Stimulated activated CD4-positive, alpha-beta T cell treated with anti-CD3 and anti-CD28 coated beads, Interleukin-1b, Interleukin-23, amount 100 ng/mL, for 48 hours (primary cell): Measurements from ENCODE around the gene KCNK2.
A peak's percentile ranks its signal among the peaks of the same experiment; 100 is the strongest.

Experiments
- DNase-seq: peaks from one replicate; pipeline ENCODE4 v3.0.0-alpha.2; 2020

KCNK2 gene

GRCh38 chr1:215082532-215083382, at the start of gene KCNK2:
KCNK2 (plus strand) TSS chr1:215082737; CDS start chr1:215083386, 649 bp downstream.
- DNase-seq: no peak

GRCh38 chr1:215032911-215033526, 49.5 kb upstream of the KCNK2 start:
- no peak for DNase-seq

GRCh38 chr1:215040190-215040589, 42.3 kb upstream of the KCNK2 start:
- DNase-seq: no peak

- peak; percentile 29 for DNase-seq
Measured at GRCh38 chr1:215043401-215043800, 39.1 kb upstream of the KCNK2 start.

- no peak for DNase-seq
Measured at GRCh38 chr1:215044151-215044550, 38.4 kb upstream of the KCNK2 start.

GRCh38 chr1:215045698-215046308, 36.7 kb upstream of the KCNK2 start:
- DNase-seq: no peak

GRCh38 chr1:215052256-215053015, 30.1 kb upstream of the KCNK2 start:
- DNase-seq: no peak

- DNase-seq: no peak
Measured at GRCh38 chr1:215054266-215054665, 28.3 kb upstream of the KCNK2 start.

DNA sequence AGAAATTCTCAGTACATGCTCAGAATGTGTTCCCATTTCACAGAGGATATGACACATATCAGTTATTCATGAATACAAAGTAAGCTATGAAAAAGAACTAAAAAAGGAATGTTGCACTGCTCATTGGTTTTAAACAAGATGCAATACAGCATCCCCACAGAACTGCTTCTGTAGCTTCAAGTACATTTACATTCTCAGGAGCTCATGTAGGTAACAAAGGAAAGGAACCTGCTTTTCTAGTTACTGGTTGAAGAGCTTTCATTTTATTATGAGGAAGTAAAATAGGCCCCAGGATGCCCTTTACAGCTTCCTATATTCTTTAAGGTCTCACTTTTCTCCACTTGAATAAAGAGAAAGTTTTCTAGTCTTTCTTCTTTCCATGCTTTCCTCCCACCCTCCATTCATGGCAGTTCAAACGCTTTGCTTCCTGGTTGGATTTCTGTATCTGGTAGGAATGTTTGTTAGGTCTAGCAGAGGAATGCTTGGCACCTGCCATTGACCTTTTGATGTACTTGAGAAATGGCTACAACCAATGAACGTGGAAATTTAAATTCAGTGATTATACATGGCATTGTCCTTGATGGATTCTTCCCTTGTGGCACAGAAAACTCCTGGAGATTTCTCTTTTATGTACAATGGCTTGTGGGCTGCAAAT, 27.1 kb upstream of the KCNK2 start:
- no peak for DNase-seq

- DNase-seq: no peak
Measured at GRCh38 chr1:215056584-215056983, 26.0 kb upstream of the KCNK2 start.

DNA sequence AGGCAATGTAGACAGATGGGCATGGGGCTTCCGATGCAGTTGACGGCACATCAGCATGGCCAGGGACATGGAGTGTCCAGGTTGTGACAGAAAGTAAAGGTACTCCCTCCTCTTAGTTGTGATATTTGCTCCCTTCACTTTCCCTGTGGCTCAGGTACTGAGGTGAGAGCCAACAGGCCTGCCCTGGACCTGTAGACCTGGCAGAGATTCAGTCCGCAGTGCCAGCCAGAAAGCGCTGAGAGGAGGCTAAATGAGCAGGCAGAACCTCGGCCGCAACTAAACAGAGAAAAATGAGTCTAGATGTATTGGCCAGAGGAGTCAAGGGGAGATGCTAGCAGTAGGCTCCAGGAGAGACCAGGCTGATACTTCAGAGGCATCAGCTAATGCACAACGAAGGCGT, 22.6 kb upstream of the KCNK2 start:
- DNase-seq: no peak

DNA sequence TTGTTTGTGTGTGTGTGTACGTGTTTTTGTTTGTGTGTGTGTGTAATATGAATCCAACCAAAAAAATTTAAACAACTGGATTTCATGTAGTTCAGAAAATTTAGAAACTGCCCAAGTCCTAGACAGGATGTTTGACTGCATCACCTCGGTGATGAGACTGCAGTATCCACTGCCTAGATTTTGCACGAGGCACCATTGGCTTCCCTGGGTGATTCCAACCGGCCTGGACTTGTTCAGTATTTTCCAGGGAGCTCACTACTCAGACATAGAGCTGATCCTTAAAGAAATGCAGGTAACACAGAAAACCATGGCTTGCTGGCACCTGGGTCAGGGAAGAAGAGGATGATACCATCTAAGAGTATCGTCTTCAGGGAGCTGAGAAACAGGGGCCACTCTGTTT, 18.2 kb upstream of the KCNK2 start:
- no peak for DNase-seq

DNA sequence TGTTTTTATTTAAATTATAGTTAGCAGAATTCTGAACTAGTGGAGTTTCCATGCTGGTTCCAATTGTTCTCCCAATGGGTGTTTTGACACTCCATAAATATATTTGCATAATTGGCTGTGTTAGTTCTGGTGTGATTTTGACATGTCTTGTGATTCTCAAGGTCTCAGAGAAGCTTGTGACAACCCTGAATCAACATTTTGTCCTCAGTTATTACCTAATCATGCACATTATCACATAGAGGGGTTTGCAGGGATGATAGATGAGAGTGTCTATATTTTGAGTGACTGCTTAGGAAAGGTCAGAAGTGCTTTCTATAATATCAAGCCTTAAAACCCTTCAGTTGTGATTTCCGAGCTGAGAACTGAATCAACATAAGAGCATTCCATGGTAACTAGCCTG, 11.5 kb upstream of the KCNK2 start:
- no peak for DNase-seq

- no peak for DNase-seq
Measured at GRCh38 chr1:215076322-215076721, 6.2 kb upstream of the KCNK2 start.

- no peak for DNase-seq
Measured at GRCh38 chr1:215079456-215079855, 3.1 kb upstream of the KCNK2 start.

DNA sequence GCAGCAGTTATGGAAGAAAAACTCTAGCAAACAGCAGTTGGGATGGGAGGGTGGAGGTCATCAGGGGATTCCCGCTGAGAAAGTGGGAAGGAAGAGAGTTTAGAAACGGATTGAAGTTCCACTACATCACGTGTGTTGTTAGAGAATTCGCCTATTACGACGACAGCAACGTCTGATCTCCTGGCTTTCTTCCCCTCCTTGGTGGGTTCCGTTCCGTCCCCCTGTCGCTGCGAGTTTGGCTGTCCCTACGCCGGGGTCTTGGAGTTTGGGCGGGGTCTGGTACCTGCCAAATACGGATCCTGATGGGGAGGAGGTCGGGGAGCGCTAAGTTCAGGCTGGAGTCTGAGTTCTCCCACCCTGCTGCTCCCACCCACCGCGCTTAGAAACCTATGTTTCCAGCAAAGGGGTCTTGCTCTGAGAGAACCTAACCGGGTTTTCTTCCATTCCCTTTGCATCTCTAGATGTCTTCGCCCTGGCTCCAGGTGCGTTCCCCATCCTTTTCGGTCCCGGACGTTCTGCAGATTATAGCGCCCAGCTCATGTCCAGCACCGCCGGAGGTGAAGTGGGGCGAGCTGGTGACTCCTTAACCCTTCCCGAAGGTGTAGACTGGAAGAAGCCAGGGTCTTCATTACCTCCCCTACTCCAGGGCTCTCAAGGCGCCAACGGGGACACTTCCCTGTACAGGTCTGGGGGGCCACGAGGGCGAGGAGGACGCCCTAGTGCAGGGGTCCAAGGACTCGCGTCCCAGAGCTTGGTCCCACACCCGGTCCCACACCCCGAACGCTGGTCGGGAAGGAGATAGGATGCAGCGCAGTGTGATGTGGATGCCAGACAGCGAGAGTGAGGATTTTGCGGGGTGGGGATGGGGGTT, 641 bp upstream of the KCNK2 start:
- DNase-seq: no peak

DNA sequence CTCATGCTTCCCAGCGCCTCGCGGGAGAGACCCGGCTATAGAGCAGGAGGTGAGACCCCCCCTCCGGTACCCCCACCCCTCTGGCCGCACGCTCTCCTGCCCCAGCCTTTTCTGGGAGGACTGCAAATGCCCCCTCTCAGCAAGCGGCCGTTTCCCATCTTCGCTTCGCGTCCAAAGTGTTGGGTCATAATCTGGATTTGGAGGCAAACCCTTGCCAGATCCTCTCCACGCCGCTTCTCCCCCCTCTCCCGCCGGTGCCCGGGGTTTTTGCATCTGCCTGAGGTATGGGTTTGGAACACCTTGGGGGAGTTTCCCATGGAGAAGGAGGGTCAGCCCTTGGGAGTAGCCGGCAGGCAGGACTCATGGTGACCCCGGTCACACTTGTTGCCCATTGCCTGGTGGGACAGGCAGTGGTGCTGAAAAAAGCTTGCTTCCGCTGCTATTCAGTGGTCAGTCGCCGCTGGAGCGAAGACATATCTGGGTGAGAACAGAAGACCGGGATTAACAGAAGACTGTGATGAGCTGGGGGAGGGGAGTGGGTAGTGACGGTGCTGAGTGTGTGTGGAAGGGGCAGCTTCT, 935 bp downstream of the KCNK2 start:
- no peak for DNase-seq

DNA sequence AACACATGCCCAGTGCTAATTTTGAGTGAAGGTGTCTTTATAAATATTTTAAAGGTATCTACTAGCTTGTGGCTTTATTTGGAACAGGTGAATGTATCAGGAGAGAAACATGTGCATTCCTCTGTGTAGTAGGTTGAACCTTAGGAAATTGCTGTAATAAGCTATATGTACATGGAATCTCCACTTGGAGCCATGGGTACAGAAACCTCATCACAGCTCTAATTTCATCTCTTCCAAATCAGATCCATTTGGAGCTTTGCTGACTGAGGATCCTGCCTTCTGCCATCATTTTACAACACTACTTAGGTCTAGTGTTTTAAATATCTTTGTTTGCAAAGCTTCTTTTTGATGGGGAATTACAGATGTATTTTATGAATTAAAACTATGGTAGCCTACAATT, 2.1 kb downstream of the KCNK2 start:
- DNase-seq: no peak

DNA sequence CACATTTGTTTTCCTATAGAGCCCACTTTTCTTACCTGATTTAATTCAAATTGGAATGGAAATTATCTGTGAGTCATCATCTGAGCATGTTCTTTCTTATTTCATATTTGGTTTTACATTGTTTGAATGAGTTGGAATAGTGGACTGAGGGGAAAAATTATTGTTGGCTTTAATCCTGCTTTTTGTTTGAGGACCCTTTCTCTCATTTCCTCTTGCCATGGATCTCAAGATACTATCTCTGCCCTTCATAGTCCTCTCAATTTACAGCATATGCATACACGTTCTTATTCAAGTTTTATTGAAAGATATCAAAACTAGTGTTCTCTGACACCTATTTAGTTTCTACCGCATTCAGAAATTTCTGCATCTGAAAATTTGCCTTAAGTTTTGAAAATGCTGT, 5.1 kb downstream of the KCNK2 start:
- no peak for DNase-seq

- DNase-seq: no peak
Measured at GRCh38 chr1:215094381-215094780, 11.8 kb downstream of the KCNK2 start.

DNA sequence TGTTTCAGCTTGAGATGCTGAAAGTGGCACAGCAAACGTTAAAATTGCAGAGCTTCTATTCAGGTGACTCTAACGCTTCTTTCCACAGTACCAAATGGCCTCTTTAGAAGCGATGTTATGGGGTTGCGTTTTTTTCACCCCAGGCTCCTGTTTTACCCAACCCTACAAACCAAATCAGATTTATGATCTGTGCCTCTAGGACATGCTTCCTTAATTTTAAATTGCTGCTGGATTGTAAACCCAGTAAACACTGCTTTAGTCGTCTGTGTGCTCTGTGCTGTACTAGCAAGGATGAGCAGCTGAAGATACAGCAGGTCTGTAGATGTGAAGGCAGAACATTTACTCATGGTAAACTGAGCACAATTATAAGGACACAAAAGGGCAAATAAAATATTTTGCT, 13.0 kb downstream of the KCNK2 start:
- no peak for DNase-seq
